A549 (cell line): ENCODE results near the gene CALCA. TPM values are rescaled to one million over a fixed set of nuclear protein-coding genes. Genes with fewer than 3 reads are reported as not detected.

ENCODE experiments used
- ATAC-seq, 2 experiments: fragments of 200-7000 bp in 1 of 2; fragments of >200 bp in 1 of 2; cut with Nextera tagmentation in 1 of 2; cut with Tn5 transposase in 1 of 2; 3 replicates each; pipeline versions ENCODE4 v1.8.0 to v1.9.1; 2018 to 2020; ENCODE audit warnings: mild to moderate bottlenecking in 1 of 2, moderate library complexity in 1 of 2
- CTCF ChIA-PET: fragments of 300-600 bp; sonication (Branson Sonifier 250); formaldehyde crosslinking; extraction: SDS; loops from one replicate; lab custom pipeline; 2021; ENCODE audit warnings: antibody characterized with exemption, inconsistent platforms; lab: Yijun Ruan, JAX
- POLR2A ChIA-PET: fragments of 350-600 bp; formaldehyde crosslinking; extraction: SDS; loops from one replicate; lab custom pipeline; 2021; ENCODE audit warnings: antibody characterized with exemption, inconsistent platforms; lab: Yijun Ruan, JAX
- DNase-seq, 2 experiments: peaks; one replicate each; pipeline versions ENCODE4 v3.0.0 to v3.0.0-alpha.2; 2011 to 2016; ENCODE audit warnings: low read depth in 1 of 2, low spot score in 1 of 2
- FAIRE-seq: peaks from 2 replicates; lab custom pipeline; 2011; peaks lifted over from hg19 to GRCh38; lab: Jason Lieb, UNC
- H3K27ac ChIP-seq, 2 experiments: fragments of >200 bp; sonication (Bioruptor Twin); formaldehyde crosslinking; 3 replicates each; pipeline ENCODE4 v1.5.1; 2016 to 2017
- H3K4me1 ChIP-seq: fragments of >200 bp; sonication (Bioruptor Twin); formaldehyde crosslinking; 3 replicates; pipeline ENCODE4 v1.6.1; 2016
- H3K4me2 ChIP-seq: fragments of >200 bp; sonication (Bioruptor Twin); formaldehyde crosslinking; 3 replicates; pipeline ENCODE4 v1.6.1; 2016
- H3K4me3 ChIP-seq: fragments of >200 bp; sonication (Bioruptor Twin); formaldehyde crosslinking; 3 replicates; pipeline ENCODE4 v1.5.1; 2016
- H3K9me3 ChIP-seq: fragments of >200 bp; sonication (Bioruptor Twin); formaldehyde crosslinking; 3 replicates; pipeline ENCODE4 v1.6.1; 2016
- ATOH8 ChIP-seq: fragments of 250-450 bp; sonication (Bioruptor Pico); IDR thresholded peaks from 2 replicates; pipeline ENCODE4 v1.5.0; 2020; ENCODE audit warnings: low read depth, mild to moderate bottlenecking, moderate library complexity
- CBX2 ChIP-seq: fragments of 200-600 bp; sonication (generic); IDR thresholded peaks from 2 replicates; pipeline ENCODE4 v1.6.1; 2016; ENCODE audit warnings: low read depth, mild to moderate bottlenecking, borderline replicate concordance
- CBX8 ChIP-seq: fragments of 200-600 bp; sonication (generic); IDR thresholded peaks from 2 replicates; pipeline ENCODE4 v1.6.1; 2016
- CHD2 ChIP-seq: fragments of 150-350 bp; IDR thresholded peaks from 2 replicates; pipeline ENCODE4 v1.6.1; 2014; ENCODE audit warnings: low read length; ENCODE audit not compliant: partially characterized antibody
- CHD4 ChIP-seq: fragments of 200-600 bp; sonication (generic); IDR thresholded peaks from 2 replicates; pipeline ENCODE4 v1.6.1; 2016; ENCODE audit warnings: antibody characterized with exemption, mild to moderate bottlenecking, borderline replicate concordance
- EHMT2 ChIP-seq: fragments of 200-600 bp; sonication (generic); IDR thresholded peaks from 2 replicates; pipeline ENCODE4 v1.6.1; 2016; ENCODE audit warnings: antibody characterized with exemption, low read depth, mild to moderate bottlenecking, moderate library complexity
- ELK1 ChIP-seq: fragments of 150-350 bp; IDR thresholded peaks from 2 replicates; pipeline ENCODE4 v1.6.1; 2014; ENCODE audit warnings: low read depth, mild to moderate bottlenecking, low read length
- FOSB ChIP-seq: fragments of 250-450 bp; sonication (Bioruptor Pico); IDR thresholded peaks from 2 replicates; pipeline ENCODE4 v1.5.0; 2020; ENCODE audit warnings: mild to moderate bottlenecking, moderate library complexity
- GATA3 ChIP-seq: IDR thresholded peaks from 2 replicates; pipeline ENCODE4 v1.6.1; 2012; ENCODE audit warnings: borderline replicate concordance
- HDAC2 ChIP-seq: fragments of 200-600 bp; sonication (generic); IDR thresholded peaks from 2 replicates; pipeline ENCODE4 v1.6.1; 2016
- HES2 ChIP-seq: fragments of >200 bp; sonication (Bioruptor Twin); formaldehyde crosslinking; IDR thresholded peaks from 2 replicates; pipeline ENCODE4 v1.6.1; 2016
- HEYL ChIP-seq: fragments of 250-450 bp; sonication (Bioruptor Pico); IDR thresholded peaks from 2 replicates; pipeline ENCODE4 v1.8.0; 2021; ENCODE audit warnings: mild to moderate bottlenecking, moderate library complexity
- KDM1A ChIP-seq: fragments of 200-600 bp; sonication (generic); IDR thresholded peaks from 2 replicates; pipeline ENCODE4 v1.6.1; 2016; ENCODE audit warnings: low read depth, mild to moderate bottlenecking
- MAFK ChIP-seq: fragments of 450-650 bp; IDR thresholded peaks from 2 replicates; pipeline ENCODE4 v1.6.1; 2014; ENCODE audit not compliant: partially characterized antibody
- NFE2L2 ChIP-seq: fragments of 150-350 bp; conservative IDR thresholded peaks from 2 replicates; pipeline ENCODE4 v1.6.1; 2014; ENCODE audit warnings: low read length
- PBX3 ChIP-seq: IDR thresholded peaks from 2 replicates; pipeline ENCODE4 v1.6.1; 2012
- POLR2AphosphoS2 ChIP-seq: conservative IDR thresholded peaks from 2 replicates; pipeline ENCODE4 v1.6.1; 2012; ENCODE audit warnings: low read length, improper control_type of control experiment, inconsistent platforms
- RARB ChIP-seq: fragments of 250-450 bp; sonication (Bioruptor Pico); IDR thresholded peaks from 2 replicates; pipeline ENCODE4 v1.8.0; 2021; ENCODE audit warnings: mild to moderate bottlenecking, moderate library complexity
- RCOR1 ChIP-seq: fragments of 150-350 bp; IDR thresholded peaks from 2 replicates; pipeline ENCODE4 v1.6.1; 2014; ENCODE audit warnings: antibody characterized with exemption, low read length, low read depth
- RFX5 ChIP-seq: fragments of 450-650 bp; IDR thresholded peaks from 2 replicates; pipeline ENCODE4 v1.7.1; 2014; ENCODE audit warnings: antibody characterized with exemption, mild to moderate bottlenecking, moderate library complexity
- SREBF2 ChIP-seq: fragments of 450-650 bp; IDR thresholded peaks from 2 replicates; pipeline ENCODE4 v1.6.1; 2014; ENCODE audit warnings: mild to moderate bottlenecking, moderate library complexity
- ZC3H11A ChIP-seq: fragments of 450-650 bp; IDR thresholded peaks from 2 replicates; pipeline ENCODE4 v1.6.1; 2014; ENCODE audit warnings: antibody characterized with exemption, mild to moderate bottlenecking
- ZFP36 ChIP-seq: fragments of 450-650 bp; IDR thresholded peaks from 2 replicates; pipeline ENCODE4 v1.6.1; 2014; ENCODE audit warnings: borderline replicate concordance; ENCODE audit not compliant: partially characterized antibody
- WGBS: methylation state at CpG from one replicate; pipeline ENCODE4 v1.1.6; 2017; ENCODE audit errors: missing lambda C conversion rate; 5-methylcytosine and 5-hydroxymethylcytosine counted together
- polyA plus RNA-seq, 4 experiments: library from polyadenylated mRNA; depleted of rRNA in 3 of 4; stranded (reverse); fragments of >200 nt; fragmentation: RNase III in 1 of 4; extraction: RNeasy Plus Mini Kit Qiagen cat#74134 plus additional on column Dnase treatment in 1 of 4; gene quantifications; 2 replicates in 3 of 4; 3 replicates in 1 of 4; pipeline ENCODE4 v1.2.3, GENCODE V29; 2011 to 2017
- TF ChIP-seq, protein P1 (sequence below): fragments of 250-450 bp; sonication (Bioruptor Pico); IDR thresholded peaks from 2 replicates; pipeline ENCODE4 v1.5.0; 2021; ENCODE audit warnings: mild to moderate bottlenecking, moderate library complexity, borderline replicate concordance
- TF ChIP-seq, protein P2 (sequence below): IDR thresholded peaks from 2 replicates; pipeline ENCODE4 v1.6.1; 2012

The CALCA gene
- polyA plus RNA-seq, 2 of the 4 experiments (the other 2 are of a cell fraction), result not detected

GRCh38 chr11:14949437-14950147 is 22.6 kb downstream of the CALCA start:
- DNase-seq, result no peak
- TF ChIP-seq CBX2 (no peak), RFX5 (no peak), CHD2 (no peak), EHMT2 (no peak), SREBF2 (no peak), CBX8 (no peak), CHD4 (no peak), RCOR1 (no peak), ZFP36 (no peak), PBX3 (no peak), GATA3 (no peak), MAFK (no peak), HEYL (CRISPR knock-in tag) (no peak), ELK1 (no peak), NFE2L2 (no peak)
- TF ChIP-seq, protein P1, sequence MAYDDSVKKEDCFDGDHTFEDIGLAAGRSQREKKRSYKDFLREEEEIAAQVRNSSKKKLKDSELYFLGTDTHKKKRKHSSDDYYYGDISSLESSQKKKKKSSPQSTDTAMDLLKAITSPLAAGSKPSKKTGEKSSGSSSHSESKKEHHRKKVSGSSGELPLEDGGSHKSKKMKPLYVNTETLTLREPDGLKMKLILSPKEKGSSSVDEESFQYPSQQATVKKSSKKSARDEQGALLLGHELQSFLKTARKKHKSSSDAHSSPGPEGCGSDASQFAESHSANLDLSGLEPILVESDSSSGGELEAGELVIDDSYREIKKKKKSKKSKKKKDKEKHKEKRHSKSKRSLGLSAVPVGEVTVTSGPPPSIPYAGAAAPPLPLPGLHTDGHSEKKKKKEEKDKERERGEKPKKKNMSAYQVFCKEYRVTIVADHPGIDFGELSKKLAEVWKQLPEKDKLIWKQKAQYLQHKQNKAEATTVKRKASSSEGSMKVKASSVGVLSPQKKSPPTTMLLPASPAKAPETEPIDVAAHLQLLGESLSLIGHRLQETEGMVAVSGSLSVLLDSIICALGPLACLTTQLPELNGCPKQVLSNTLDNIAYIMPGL, result no peak
- TF ChIP-seq, protein P2, sequence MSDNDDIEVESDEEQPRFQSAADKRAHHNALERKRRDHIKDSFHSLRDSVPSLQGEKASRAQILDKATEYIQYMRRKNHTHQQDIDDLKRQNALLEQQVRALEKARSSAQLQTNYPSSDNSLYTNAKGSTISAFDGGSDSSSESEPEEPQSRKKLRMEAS, result no peak
- H3K27ac ChIP-seq, result no peak overlapping the region

DNA sequence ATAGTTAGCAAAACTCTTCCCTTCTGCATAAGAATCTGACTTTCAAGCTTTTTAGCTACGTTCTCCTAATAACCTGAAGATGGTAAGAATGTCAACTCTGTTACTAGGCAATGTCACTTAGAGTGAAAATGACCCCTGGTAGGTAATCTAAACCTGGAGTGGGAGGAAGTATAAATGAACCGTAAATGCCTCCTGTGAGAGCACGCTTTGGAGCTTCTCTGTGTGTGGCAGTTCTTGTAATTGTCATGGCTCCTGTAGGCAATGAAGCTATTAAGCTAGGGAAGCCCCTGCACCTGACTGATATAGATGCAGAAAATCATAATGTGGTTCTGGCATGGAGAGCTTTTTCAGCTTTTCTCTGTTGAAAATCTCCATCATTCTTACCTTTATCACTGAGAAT is 29.4 kb downstream of the CALCA start:
- H3K4me2 ChIP-seq, result no peak overlapping the region
- no peaks in the 10 kb centered on the region for H3K4me1 ChIP-seq
- CTCF ChIA-PET, result interaction anchor here (1.0 to 2.2 kb wide), 4 partner anchors 10 to 132 kb away, joined by 3 to 10 read pairs (median 6); no protein-coding TSS in a partner anchor
- no peak for DNase-seq
- H3K9me3 ChIP-seq, result no peaks in the 10 kb centered on the region
- no peak overlapping the region for H3K27ac ChIP-seq
- TF ChIP-seq RARB (CRISPR knock-in tag) (no peak), ATOH8 (no peak), HES2 (no peak), FOSB (CRISPR knock-in tag) (no peak), KDM1A (no peak), HEYL (CRISPR knock-in tag) (no peak), GATA3 (no peak), RCOR1 (no peak), ZC3H11A (no peak), POLR2AphosphoS2 (no peak), EHMT2 (no peak), HDAC2 (no peak)
- 36% methylated on average over 3 of the region's 3 CpGs for WGBS
- POLR2A ChIA-PET, result no interaction called here
- no peak overlapping the region for H3K4me3 ChIP-seq
- no peak for ATAC-seq
- no peak for FAIRE-seq

More at GRCh38 chr11:14949437-14950147, 22.6 kb downstream of the CALCA start:
- Histone ChIP-seq H3K9me3 (no peaks in the 10 kb centered on the region), H3K4me3 (no peak overlapping the region), H3K4me2 (no peak overlapping the region), H3K4me1 (no peaks in the 10 kb centered on the region)
- ChIA-PET POLR2A (no interaction called here), CTCF (interaction anchor here (1.6 to 3.1 kb wide), 4 partner anchors 13 to 42 kb away, joined by 4 to 13 read pairs (median 5); no protein-coding TSS in a partner anchor)
- 18% methylated on average over 4 of the region's 4 CpGs for WGBS
- ATAC-seq, result no peak
- no peak for FAIRE-seq
